ENCODE measurements around the gene FRMPD4.

The FRMPD4 gene

GRCh38 chrX:12672367-12673106 is 534.3 kb downstream of the FRMPD4 start:
- no peak for DNase-seq (ENCODE audit: low spot score)

GRCh38 chrX:12673487-12673886 is 535.2 kb downstream of the FRMPD4 start:
- DNase-seq (ENCODE audit: low spot score): no peak

- no peak for DNase-seq (ENCODE audit: low spot score)
These were observed 541.2 kb downstream of the FRMPD4 start for GRCh38 chrX:12679522-12679921.

DNA sequence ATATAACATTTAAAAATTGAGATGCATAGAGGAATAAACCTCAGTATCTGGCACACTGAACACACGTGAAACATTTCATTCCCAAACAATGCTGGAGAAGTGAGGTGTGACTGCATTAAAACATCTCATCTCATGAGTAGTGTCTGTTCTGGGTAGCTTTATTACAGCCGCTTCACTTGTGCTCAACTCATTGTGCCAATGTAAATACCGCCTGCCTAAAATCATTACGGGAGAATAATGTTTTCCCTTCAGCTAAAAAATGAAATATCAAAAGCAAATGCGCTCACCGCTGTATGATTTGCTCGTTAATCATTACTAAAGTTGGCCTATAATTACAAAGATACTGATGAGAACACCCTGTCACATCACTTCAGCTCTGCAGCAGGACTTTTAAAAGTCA is 542.8 kb downstream of the FRMPD4 start:
- DNase-seq (ENCODE audit: low spot score): no peak

- DNase-seq (ENCODE audit: low spot score): no peak
These were observed 547.3 kb downstream of the FRMPD4 start for GRCh38 chrX:12685541-12685940.

DNA sequence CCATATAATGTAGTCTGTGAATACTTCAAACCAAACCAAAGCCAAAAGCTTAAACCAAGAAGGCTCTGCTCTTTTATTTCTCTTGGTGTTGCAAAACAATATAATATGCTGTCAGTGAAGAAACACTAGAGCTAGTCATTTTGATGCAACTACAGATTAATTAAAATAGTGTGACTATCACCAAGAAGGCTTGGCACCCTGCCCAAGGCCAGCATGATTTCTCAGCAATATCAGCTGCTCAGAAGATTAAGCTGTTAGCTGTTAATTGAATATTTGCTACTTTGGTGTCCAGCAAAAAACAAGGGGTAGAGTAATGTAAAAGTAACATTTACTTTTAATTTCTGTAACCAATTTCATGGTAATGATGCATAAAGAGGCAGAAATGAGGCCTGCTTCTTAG is 548.1 kb downstream of the FRMPD4 start:
- no peak for DNase-seq (ENCODE audit: low spot score)

DNA sequence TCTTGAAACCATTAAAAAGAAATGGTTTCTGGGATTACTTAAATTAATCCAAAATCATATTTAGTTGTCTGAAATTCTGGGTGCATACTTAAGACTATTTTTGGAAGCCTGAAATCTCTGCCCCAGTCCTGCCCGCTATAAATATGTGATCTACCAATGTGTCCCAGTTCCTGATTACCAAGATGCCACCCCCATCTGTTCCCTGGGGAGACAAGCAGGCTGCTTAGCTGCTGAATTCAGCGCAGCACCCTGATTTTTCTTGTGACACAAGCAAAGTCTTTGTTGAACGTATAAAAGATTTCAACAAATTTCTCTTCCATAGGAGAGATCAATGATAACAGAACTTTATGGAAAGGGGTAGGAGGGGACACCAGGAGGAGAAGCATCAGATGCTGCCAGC is 552.4 kb downstream of the FRMPD4 start:
- no peak for DNase-seq (ENCODE audit: low spot score)

GRCh38 chrX:12693754-12694153 is 555.5 kb downstream of the FRMPD4 start:
- DNase-seq (ENCODE audit: low spot score): no peak

DNA sequence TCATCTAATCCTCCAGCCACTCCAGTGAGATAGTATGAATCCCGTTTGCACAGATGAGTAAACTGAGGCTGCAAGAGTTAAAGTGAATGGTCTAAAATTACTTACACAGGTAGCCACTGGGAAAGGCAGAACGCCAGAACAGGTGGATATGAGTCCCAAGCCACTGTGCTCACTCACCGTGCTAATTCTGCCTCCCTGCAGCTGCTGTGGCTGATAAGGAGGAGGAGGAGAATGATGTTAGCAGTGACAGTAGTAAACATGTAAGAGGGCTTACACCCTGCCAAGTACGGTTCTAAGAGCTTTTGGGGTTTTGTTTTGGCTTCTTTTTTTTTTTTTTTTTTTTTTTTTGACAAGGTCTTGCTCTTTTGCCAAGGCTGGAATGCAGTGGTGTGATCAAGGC is 562.5 kb downstream of the FRMPD4 start:
- DNase-seq (ENCODE audit: low spot score): no peak

DNA sequence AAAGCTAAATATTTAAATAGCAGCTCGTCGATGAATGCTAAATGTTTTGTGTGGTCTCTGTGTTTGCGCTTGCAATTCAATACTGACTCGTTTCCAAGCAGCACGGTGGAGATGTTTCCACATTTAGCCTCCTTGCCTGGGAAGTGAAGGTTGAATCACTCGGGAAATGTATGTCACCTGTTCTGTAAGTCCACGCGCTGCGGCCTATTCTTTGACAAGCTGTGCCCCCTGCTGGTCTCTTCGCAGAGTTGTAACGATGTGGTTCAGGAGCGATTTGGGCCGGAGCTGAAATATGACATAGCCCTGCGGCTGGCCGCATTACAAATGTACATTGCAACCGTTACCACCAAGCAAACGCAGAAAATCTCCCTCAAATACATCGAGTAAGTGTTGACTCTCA is 563.4 kb downstream of the FRMPD4 start:
- DNase-seq (ENCODE audit: low spot score): peak; percentile 35

GRCh38 chrX:12702509-12703091 is 564.3 kb downstream of the FRMPD4 start:
- no peak for DNase-seq (ENCODE audit: low spot score)

DNA sequence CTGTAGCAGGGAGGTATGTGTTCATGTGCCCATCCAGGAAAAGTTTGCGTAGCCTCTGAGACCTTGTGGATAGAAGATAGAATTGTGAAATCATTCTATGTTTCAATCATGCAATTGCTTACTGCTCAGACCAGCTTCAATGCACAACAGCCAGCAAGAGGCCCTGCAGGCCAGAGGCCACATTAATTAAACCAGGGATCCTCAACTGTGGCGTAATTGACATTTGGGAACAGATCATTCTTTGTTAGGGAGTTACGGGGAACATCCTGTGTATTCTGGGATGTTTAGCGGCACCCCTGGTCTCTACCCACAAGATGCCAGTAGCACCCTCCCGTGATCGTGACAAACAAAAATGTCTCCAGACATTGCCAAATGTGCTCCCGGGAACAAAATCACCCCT is 566.4 kb downstream of the FRMPD4 start:
- no peak for DNase-seq (ENCODE audit: low spot score)

GRCh38 chrX:12709047-12709446 is 570.8 kb downstream of the FRMPD4 start:
- no peak for DNase-seq (ENCODE audit: low spot score)

- no peak for DNase-seq (ENCODE audit: low spot score)
These were observed 573.3 kb downstream of the FRMPD4 start for GRCh38 chrX:12711435-12712040.

DNA sequence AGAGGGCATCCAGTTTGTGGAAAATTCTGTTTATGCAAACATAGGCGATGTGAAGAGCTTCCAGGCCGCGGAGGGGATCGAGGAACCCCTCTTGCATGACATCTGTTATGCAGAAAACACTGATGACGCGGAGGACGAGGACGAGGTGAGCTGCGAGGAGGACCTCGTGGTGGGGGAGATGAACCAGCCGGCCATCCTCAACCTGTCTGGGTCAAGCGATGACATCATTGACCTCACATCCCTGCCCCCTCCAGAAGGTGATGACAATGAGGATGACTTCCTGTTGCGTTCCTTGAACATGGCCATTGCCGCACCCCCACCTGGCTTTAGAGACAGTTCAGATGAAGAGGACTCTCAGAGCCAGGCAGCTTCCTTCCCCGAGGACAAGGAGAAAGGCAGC is 578.3 kb downstream of the FRMPD4 start:
- DNase-seq (ENCODE audit: low spot score): no peak

DNA sequence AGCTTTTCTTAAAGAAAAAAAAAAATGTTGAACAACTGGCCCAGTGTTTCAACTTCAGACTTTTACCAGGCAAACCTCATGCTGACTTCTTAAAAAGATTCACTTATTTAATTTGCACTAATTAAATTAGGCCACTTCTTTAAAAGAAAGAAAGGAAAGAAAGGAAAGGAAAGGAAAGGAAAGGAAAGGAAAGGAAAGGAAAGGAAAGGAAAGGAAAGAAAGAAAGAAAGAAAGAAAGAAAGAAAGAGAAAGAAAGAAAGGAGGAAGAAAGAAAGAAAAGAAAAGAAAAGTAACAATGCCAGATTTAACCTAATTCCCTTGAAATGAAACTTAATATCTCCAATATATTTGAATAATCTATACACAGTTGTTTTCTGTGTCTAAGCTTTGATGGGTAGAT is 581.6 kb downstream of the FRMPD4 start:
- no peak for DNase-seq (ENCODE audit: low spot score)

DNA sequence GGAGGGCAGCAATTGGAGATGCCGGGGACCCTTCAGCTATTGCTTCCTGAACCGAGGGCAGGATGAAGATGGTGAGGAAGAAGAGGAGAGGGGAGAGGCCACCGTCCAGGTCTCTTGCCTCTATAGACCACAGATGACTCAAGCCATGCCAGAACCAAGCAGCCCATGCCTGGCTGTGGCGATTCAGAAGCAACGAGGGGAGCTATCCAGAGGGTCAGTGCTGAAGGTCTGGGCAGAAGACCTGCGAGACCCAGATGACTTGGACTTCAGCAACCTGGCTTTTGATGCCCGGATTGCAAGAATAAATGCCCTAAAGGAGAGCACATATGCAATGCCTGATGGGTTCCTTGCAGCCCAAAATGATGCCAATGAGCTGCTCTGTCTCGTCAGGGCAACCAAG is 582.8 kb downstream of the FRMPD4 start:
- no peak for DNase-seq (ENCODE audit: low spot score)

DNA sequence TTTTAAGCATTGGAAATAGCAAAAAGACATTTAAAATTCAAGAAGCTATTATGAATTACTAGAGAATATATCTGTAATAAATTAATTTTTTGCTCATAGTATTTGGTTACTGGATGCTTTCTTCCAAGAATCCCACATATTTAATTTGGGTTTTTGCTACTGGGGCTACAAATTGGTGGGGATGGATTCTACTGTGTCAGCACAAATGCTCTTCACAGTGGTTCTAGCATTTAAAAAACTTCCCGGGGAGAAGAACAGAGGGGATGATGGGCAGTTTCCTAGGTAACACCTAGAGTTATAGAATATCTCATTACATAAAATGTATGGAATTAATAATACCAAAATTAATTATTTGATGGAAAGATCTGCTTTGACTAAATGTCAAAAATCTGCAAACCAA is 584.0 kb downstream of the FRMPD4 start:
- no peak for DNase-seq (ENCODE audit: low spot score)

GRCh38 chrX:12741416-12741815 is 603.1 kb downstream of the FRMPD4 start:
- peak; percentile 1 for DNase-seq (ENCODE audit: low spot score)

GRCh38 chrX:12747433-12747832 is 609.2 kb downstream of the FRMPD4 start:
- DNase-seq (ENCODE audit: low spot score): no peak

GRCh38 chrX:12751887-12752286 is 613.6 kb downstream of the FRMPD4 start:
- DNase-seq (ENCODE audit: low spot score): no peak

- DNase-seq (ENCODE audit: low spot score): no peak
These were observed 615.1 kb downstream of the FRMPD4 start for GRCh38 chrX:12753366-12753765.

- DNase-seq (ENCODE audit: low spot score): no peak
These were observed 620.0 kb downstream of the FRMPD4 start for GRCh38 chrX:12758291-12758690.

GRCh38 chrX:12767856-12768255 is 629.6 kb downstream of the FRMPD4 start:
- DNase-seq (ENCODE audit: low spot score): no peak

Data from LoVo (cell line).